ENCODE measurements around the gene RPE65.

The RPE65 gene

GRCh38 chr1:68490046-68490651, 40.4 kb upstream of the RPE65 start:
- Histone ChIP-seq H3K4me1 (ENCODE audit: insufficient read depth, low read length) (peaks cover 29% of the 10 kb centered on the region), H3K27me3 (ENCODE audit: insufficient read depth, low read length, poor library complexity) (no peaks in the 10 kb centered on the region), H3K27ac (ENCODE audit: low read length) (no peak overlapping the region), H3K9me3 (ENCODE audit: insufficient read depth, low read length, severe bottlenecking) (no peaks in the 10 kb centered on the region), H3K4me2 (ENCODE audit: insufficient read depth, low read length) (no peak overlapping the region), H3K9ac (ENCODE audit: low read depth, low read length) (no peak overlapping the region), H3K79me2 (ENCODE audit: insufficient read depth, low read length) (peaks cover 34% of the 10 kb centered on the region), H3K4me3 (ENCODE audit: low read depth in 1 of 2, low read length in 2 of 2) (no peak overlapping the region), H3K36me3 (ENCODE audit: insufficient read depth, low read length) (peaks cover 71% of the 10 kb centered on the region), H4K20me1 (ENCODE audit: insufficient read depth, low read length) (no peaks in the 10 kb centered on the region), H2AFZ (ENCODE audit: low read depth, low read length) (no peak overlapping the region)
- TF ChIP-seq CTCF (IDR thresholded peaks at IDR 0.05; ENCODE audit: borderline replicate concordance, extremely low read depth, low read length, poor library complexity, severe bottlenecking) (no peak), EZH2 (IDR thresholded peaks at IDR 0.05; ENCODE audit: borderline replicate concordance, low read depth, low read length, severe bottlenecking) (no peak)
- ATAC-seq (ENCODE audit: insufficient read depth, low read depth) (no peak), DNase-seq (no peak)

DNA sequence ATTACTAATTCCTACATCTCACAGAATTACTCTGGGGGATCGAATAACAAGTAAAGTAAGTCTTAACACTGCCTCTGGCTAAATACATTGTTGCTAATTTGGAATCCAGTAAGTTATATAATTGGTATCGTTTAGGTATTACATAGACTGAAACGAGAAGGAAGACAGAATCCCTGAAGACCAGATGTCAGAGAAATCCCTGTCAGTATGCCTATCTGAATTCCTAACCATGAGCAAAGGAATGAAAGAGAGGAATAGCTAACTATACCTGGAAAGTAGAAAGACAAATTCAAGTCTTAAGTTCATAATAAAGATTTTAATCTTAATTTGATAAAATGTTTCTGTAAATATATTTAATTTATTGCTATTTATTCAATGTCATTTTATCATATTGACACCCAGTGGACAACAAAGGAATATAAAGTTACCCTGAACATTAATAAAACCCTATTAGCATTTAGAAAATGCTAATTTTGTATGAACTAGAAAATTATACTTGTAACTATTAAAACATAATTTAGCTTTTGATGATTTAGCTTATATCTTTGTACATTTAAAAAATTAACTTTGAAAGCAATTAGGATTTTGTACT, 35.8 kb upstream of the RPE65 start:
- Histone ChIP-seq H3K9me3 (ENCODE audit: insufficient read depth, low read length, severe bottlenecking) (no peaks in the 10 kb centered on the region), H3K4me1 (ENCODE audit: insufficient read depth, low read length) (no peaks in the 10 kb centered on the region), H2AFZ (ENCODE audit: low read depth, low read length) (no peak overlapping the region), H3K27me3 (ENCODE audit: insufficient read depth, low read length, poor library complexity) (no peaks in the 10 kb centered on the region), H3K4me3 (ENCODE audit: low read depth in 1 of 2, low read length in 2 of 2) (no peak overlapping the region), H3K9ac (ENCODE audit: low read depth, low read length) (no peak overlapping the region), H4K20me1 (ENCODE audit: insufficient read depth, low read length) (no peaks in the 10 kb centered on the region), H3K4me2 (ENCODE audit: insufficient read depth, low read length) (no peak overlapping the region), H3K79me2 (ENCODE audit: insufficient read depth, low read length) (peaks cover 3% of the 10 kb centered on the region; the same call in 1 of the 2 replicates), H3K36me3 (ENCODE audit: insufficient read depth, low read length) (peaks cover 83% of the 10 kb centered on the region), H3K27ac (ENCODE audit: low read length) (no peak overlapping the region)
- DNase-seq = no peak
- ATAC-seq (ENCODE audit: insufficient read depth, low read depth) = no peak
- TF ChIP-seq EZH2 (IDR thresholded peaks at IDR 0.05; ENCODE audit: borderline replicate concordance, low read depth, low read length, severe bottlenecking) = no peak
- TF ChIP-seq CTCF (IDR thresholded peaks at IDR 0.05; ENCODE audit: borderline replicate concordance, extremely low read depth, low read length, poor library complexity, severe bottlenecking) = no peak

DNA sequence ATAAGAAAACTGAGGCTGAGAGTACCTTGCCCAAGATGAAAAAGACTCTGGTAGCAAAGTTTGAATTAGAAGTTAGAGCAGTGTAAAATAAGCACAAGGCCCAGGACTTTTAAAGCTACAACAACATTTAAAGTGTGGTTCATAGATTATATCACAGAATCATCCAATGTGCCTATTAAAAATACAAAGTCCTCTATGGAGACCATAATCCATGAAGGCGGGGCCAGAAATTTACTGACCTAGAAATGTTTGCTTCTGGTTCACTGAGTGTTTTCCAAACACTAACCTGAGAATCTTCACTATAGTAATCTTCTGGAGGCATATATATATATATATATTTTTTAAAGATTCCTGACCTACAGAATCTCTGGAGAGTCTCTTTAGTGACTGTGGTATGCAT, 34.9 kb upstream of the RPE65 start:
- no peak overlapping the region for H3K4me2 ChIP-seq (ENCODE audit: insufficient read depth, low read length)
- H3K27ac ChIP-seq (ENCODE audit: low read length) = no peak overlapping the region
- no peak overlapping the region for H3K4me3 ChIP-seq (ENCODE audit: low read depth in 1 of 2, low read length in 2 of 2)
- no peaks in the 10 kb centered on the region for H3K27me3 ChIP-seq (ENCODE audit: insufficient read depth, low read length, poor library complexity)
- H3K9me3 ChIP-seq (ENCODE audit: insufficient read depth, low read length, severe bottlenecking) = no peaks in the 10 kb centered on the region
- no peaks in the 10 kb centered on the region for H3K79me2 ChIP-seq (ENCODE audit: insufficient read depth, low read length)
- no peaks in the 10 kb centered on the region for H4K20me1 ChIP-seq (ENCODE audit: insufficient read depth, low read length)
- H3K4me1 ChIP-seq (ENCODE audit: insufficient read depth, low read length) = no peaks in the 10 kb centered on the region
- no peak for TF ChIP-seq CTCF (IDR thresholded peaks at IDR 0.05; ENCODE audit: borderline replicate concordance, extremely low read depth, low read length, poor library complexity, severe bottlenecking)
- TF ChIP-seq EZH2 (IDR thresholded peaks at IDR 0.05; ENCODE audit: borderline replicate concordance, low read depth, low read length, severe bottlenecking) = no peak
- peaks cover 84% of the 10 kb centered on the region for H3K36me3 ChIP-seq (ENCODE audit: insufficient read depth, low read length)
- DNase-seq (no peak), ATAC-seq (ENCODE audit: insufficient read depth, low read depth) (no peak)
- H2AFZ ChIP-seq (ENCODE audit: low read depth, low read length) = no peak overlapping the region
- H3K9ac ChIP-seq (ENCODE audit: low read depth, low read length) = no peak overlapping the region

Data from DND-41 (cell line).